Adrenal gland (tissue), 12 donors: Measurements from ENCODE around the gene TXLNA. TPM values are rescaled to one million over a fixed set of nuclear protein-coding genes. Genes with fewer than 3 reads are reported as not detected.
A peak's percentile ranks its signal among the peaks of the same experiment; 100 is the strongest.

Experiments used
- DNase-seq, 7 donors: peaks; one replicate each; pipeline ENCODE4 v3.0.0-alpha.2; 2019 to 2020
- H3K27ac ChIP-seq, 5 donors: fragments of 200-600 bp; sonication (generic) in 4 of 5; 1 replicate in 3 of 5; 2 replicates in 2 of 5; pipeline versions ENCODE4 v1.5.1 to v1.8.0; 2016 to 2020; ENCODE audit warnings: mild to moderate bottlenecking in 1 of 5
- H3K27me3 ChIP-seq: fragments of 200-600 bp; 2 replicates; pipeline ENCODE4 v1.8.0; 2021
- H3K36me3 ChIP-seq, 2 donors: fragments of 200-600 bp; replicated peaks in 1 of 2; 1 replicate in 1 of 2; 2 replicates in 1 of 2; pipeline versions ENCODE4 v1.5.1 to v1.8.0; 2018 to 2022
- H3K4me1 ChIP-seq, 2 donors: fragments of 200-600 bp; replicated peaks in 1 of 2; 1 replicate in 1 of 2; 2 replicates in 1 of 2; pipeline versions ENCODE4 v1.5.1 to v1.8.0; 2018 to 2021
- H3K4me3 ChIP-seq, 4 donors: fragments of 200-600 bp; sonication (generic) in 3 of 4; one replicate each; pipeline ENCODE4 v1.5.1; 2016 to 2018
- H3K9me3 ChIP-seq, 3 donors: fragments of 200-600 bp; sonication (generic) in 1 of 3; replicated peaks in 1 of 3; 1 replicate in 2 of 3; 2 replicates in 1 of 3; pipeline versions ENCODE4 v1.5.1 to v1.8.0; 2016 to 2021
- POLR2A ChIP-seq, 2 donors: fragments of 450-650 bp; IDR thresholded peaks; one replicate each; pipeline ENCODE4 v1.6.1; 2017; ENCODE audit warnings: antibody characterized with exemption in 2 of 2, mild to moderate bottlenecking in 2 of 2, moderate library complexity in 1 of 2
- WGBS, 4 donors: extraction: QIAGEN DNeasy Blood & Tissue Kit in 2 of 4; methylation state at CpG; one replicate each; pipeline versions ENCODE4 v1.1.5 to v1.1.7; 2013 to 2017; 5-methylcytosine and 5-hydroxymethylcytosine counted together
- intact Hi-C, 2 donors: fragments of 100-400 bp; cut with DNase I; formaldehyde crosslinking; loops; one replicate each; pipeline versions ENCODE4 v1.14.1 to v1.15.0; 2022 to 2023
- polyA plus RNA-seq, 3 donors: library from polyadenylated mRNA; stranded (reverse); fragments of 200-250 nt in 2 of 3; fragments of 350-450 nt in 1 of 3; fragmentation: Illumina TruSeq in 1 of 3; extraction: RNeasy Lipid Tissue Mini Kit (QIAGEN cat#74804) in 1 of 3; gene quantifications; one replicate each; pipeline ENCODE4 v1.2.3, GENCODE V29; 2013 to 2014
- total RNA-seq, 9 donors: library from RNA; depleted of rRNA in 4 of 9; stranded (reverse); fragments of >200 nt in 4 of 9; fragments of 120-200 nt in 1 of 9; fragmentation: NEBNext Ultra II Directional in 1 of 9; extraction: Animal tissue kit (Norgen Biotek cat#: 25700) in 1 of 9; gene quantifications; one replicate each; pipeline versions ENCODE4 v1.1.0 to v1.2.4, GENCODE V29; 2013 to 2023
- TF ChIP-seq, protein P1 (sequence below), 6 experiments: fragments of 450-650 bp in 4 of 6; fragments of 200-600 bp in 2 of 6; sonication (generic) in 1 of 6; IDR thresholded peaks; 1 replicate in 5 of 6; 2 replicates in 1 of 6; pipeline versions ENCODE4 v1.5.1 to v1.8.0; 2016 to 2021; ENCODE audit warnings: antibody characterized with exemption in 6 of 6, mild to moderate bottlenecking in 2 of 6, moderate library complexity in 1 of 6
- donor health status: healthy with polysubstance abuse.
- donor health status: Bipolar disorder and iron deficiency.
- donor health status: DM: yes; HTN: yes; CAD: no.
- donor health status: DM: no; HTN: no; CAD: no.
- donor health status: DM: no; HTN: no; CAD: no.
- donor health status: DM: yes; HTN: yes; CAD: no.

Gene TXLNA
- total and polyA plus RNA-seq, 12 donors, result 14.9 to 97.4 (median 62.3) TPM

DNA sequence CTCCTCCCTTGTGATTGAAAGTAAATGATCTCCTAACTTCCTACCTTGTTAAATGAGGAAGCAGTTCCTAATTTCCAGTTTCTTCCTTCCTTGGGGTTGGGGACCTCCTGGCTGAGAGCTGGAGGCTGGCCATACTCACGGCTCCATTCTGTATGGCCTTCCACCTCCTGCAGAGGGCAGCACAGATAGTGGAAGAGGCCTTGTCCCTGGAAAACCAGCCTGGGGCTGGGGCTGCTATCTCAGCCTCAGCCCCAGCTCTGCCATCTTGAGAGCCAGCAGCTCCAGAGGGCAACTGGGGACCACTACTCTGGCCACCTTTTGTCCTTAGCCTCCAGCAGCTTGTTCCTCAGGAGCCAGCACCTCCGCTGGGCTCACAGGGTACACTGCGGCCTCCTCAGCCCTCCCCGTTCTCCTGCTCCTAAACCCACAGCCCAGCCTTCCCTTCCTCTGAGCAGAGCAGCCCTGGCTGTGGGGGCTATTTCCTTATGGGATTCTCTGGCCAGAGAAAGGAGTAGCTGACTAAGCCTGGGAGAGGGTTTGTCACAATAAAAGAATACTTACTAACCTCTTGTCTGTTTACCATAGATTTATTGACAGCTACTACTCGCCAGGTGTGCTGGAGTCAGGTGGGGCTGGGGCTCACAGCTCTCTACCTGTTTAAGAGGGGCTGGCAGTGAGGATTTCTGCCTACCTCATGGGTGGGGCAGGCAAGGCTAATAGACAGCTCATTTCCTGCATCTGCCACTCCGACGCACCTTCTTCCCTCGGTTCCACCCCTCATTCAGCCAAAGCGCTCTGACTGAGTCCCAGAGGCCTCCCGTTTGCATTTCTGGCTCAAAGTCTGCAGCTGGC, 36.4 kb downstream of the TXLNA start:
- intact Hi-C loops, result loop anchor here in 1 of 2 donors (10.0 kb wide), 1 partner anchor 99 kb away; no protein-coding TSS in a partner anchor
- no peak for TF ChIP-seq POLR2A (IDR thresholded peaks at IDR 0.05)
- TF ChIP-seq, protein P1, sequence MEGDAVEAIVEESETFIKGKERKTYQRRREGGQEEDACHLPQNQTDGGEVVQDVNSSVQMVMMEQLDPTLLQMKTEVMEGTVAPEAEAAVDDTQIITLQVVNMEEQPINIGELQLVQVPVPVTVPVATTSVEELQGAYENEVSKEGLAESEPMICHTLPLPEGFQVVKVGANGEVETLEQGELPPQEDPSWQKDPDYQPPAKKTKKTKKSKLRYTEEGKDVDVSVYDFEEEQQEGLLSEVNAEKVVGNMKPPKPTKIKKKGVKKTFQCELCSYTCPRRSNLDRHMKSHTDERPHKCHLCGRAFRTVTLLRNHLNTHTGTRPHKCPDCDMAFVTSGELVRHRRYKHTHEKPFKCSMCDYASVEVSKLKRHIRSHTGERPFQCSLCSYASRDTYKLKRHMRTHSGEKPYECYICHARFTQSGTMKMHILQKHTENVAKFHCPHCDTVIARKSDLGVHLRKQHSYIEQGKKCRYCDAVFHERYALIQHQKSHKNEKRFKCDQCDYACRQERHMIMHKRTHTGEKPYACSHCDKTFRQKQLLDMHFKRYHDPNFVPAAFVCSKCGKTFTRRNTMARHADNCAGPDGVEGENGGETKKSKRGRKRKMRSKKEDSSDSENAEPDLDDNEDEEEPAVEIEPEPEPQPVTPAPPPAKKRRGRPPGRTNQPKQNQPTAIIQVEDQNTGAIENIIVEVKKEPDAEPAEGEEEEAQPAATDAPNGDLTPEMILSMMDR (IDR thresholded peaks at IDR 0.05), result peak; percentile 57 to 81 (median 75)
- peak; percentile 65 to 84 (median 76) for DNase-seq

GRCh38 chr1:32216566-32216965, 37.1 kb downstream of the TXLNA start:
- peaks cover 6 to 23% of the 10 kb centered on the region in 2 donors for H3K4me1 ChIP-seq
- 78 to 90% (median 85%) methylated on average over 5 of the region's 5 CpGs for WGBS, 4 donors
- H3K9me3 ChIP-seq, result no peaks in the 10 kb centered on the region
- H3K27ac ChIP-seq, result no peak overlapping the region
- H3K27me3 ChIP-seq, result no peaks in the 10 kb centered on the region
- intact Hi-C loops, result loop anchor here in 1 of 2 donors (10.0 kb wide), 1 partner anchor 98 kb away; no protein-coding TSS in a partner anchor
- H3K4me3 ChIP-seq, result no peak overlapping the region
- peaks cover 0 to 41% of the 10 kb centered on the region in 2 donors for H3K36me3 ChIP-seq
- no peak for TF ChIP-seq POLR2A (IDR thresholded peaks at IDR 0.05)
- TF ChIP-seq, protein P1 (IDR thresholded peaks at IDR 0.05), result no peak
- no peak for DNase-seq

More for the DNA sequence above, 36.4 kb downstream of the TXLNA start:
- peaks cover 0 to 16% of the 10 kb centered on the region in 2 donors for H3K4me1 ChIP-seq
- 76 to 84% (median 81%) methylated on average over 8 to 10 of the region's 10 CpGs for WGBS, 4 donors
- no peaks in the 10 kb centered on the region for H3K9me3 ChIP-seq
- peak overlapping the region in 2 of 5 donors; percentile 49 to 52 for H3K27ac ChIP-seq
- no peaks in the 10 kb centered on the region for H3K27me3 ChIP-seq
- H3K36me3 ChIP-seq, result peaks cover 0 to 41% of the 10 kb centered on the region in 2 donors
- no peak overlapping the region for H3K4me3 ChIP-seq

DNA sequence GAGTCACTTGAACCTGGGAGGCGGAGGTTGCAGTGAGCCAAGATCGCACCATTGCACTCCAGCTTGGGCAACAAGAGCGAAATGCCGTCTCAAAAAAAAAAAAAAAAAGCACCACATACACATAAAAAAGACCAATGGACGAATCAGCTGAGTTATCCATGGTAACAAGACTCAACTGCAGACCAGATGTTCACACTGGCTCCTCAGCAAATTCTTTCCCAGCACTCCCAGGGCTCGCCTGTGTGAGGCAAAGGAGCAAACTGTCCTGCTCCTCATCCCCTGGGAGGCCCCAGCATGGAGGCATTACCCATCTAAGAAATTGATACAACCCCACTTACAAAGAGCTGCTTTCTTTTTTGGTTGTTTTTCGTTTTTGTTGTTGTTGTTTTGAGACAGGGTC, 39.5 kb downstream of the TXLNA start:
- H3K36me3 ChIP-seq, result peaks cover 0 to 46% of the 10 kb centered on the region in 2 donors
- H3K9me3 ChIP-seq, result no peaks in the 10 kb centered on the region
- no peak for DNase-seq
- TF ChIP-seq, protein P1 (IDR thresholded peaks at IDR 0.05), result no peak
- no peak for TF ChIP-seq POLR2A (IDR thresholded peaks at IDR 0.05)
- 86 to 94% (median 87%) methylated on average over 7 of the region's 7 CpGs for WGBS, 4 donors
- peaks cover 20 to 36% of the 10 kb centered on the region in 2 donors for H3K4me1 ChIP-seq
- H3K27me3 ChIP-seq, result no peaks in the 10 kb centered on the region
- intact Hi-C loops, result loop anchor here in 1 of 2 donors (10.0 kb wide), 1 partner anchor 96 kb away; no protein-coding TSS in a partner anchor
- no peak overlapping the region for H3K27ac ChIP-seq
- H3K4me3 ChIP-seq, result no peak overlapping the region

DNA sequence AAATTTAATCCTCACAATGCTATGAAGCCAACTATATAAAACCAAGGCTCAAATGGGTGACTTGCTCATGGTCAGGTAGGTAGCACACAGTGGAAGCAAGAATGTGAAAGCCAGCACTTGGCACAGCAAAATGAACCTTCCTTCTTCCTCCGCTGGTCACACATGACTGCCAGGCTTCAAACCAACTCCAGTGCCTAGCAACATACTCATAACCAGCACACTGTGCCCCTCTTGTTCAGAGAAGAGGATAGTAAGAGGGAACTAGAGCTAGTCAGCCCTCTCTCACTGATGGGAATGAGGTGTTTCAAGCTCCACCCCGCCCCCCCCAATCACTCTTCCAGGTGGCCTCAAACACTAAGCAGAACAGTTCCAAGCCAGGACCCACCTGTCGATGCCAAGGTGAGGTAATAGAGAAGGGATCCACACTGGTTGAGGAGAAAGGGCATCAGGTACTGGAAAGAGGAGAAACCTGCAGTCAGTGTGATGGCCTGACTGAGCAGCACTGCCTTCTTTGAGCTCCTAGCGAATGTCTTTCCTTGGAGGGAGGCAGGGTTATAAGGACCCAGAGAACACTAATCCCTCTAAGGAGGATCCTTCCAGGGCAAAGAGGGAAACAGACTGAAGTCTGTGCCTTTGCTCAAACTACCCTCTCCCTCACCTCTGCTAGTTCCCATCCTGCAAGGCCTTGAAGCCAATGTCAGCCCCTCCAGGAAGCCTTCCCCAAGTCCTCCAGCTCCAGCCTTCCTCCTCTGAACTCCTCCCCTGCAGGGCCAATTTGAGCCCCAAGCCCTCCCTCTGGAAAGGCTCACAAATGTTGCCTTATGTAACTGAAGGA, 41.5 kb downstream of the TXLNA start:
- no peak for TF ChIP-seq POLR2A (IDR thresholded peaks at IDR 0.05)
- TF ChIP-seq, protein P1 (IDR thresholded peaks at IDR 0.05), result no peak
- DNase-seq, result no peak
- WGBS, 4 donors, result 79 to 98% (median 86%) methylated on average over 4 of the region's 4 CpGs
- Histone ChIP-seq H3K9me3 (no peaks in the 10 kb centered on the region), H3K4me1 (peaks cover 21 to 30% of the 10 kb centered on the region in 2 donors), H3K4me3 (peak overlapping the region in 2 of 4 donors; percentile 72 to 91), H3K36me3 (peaks cover 0 to 49% of the 10 kb centered on the region in 2 donors), H3K27ac (peak overlapping the region in 2 of 5 donors; percentile 90 to 96), H3K27me3 (no peaks in the 10 kb centered on the region)
- intact Hi-C loops, result no loop called here
